H9 (cell line): ENCODE results near the gene PRKAG2. TPM values are rescaled to one million over a fixed set of nuclear protein-coding genes. Genes with fewer than 3 reads are reported as not detected.
A peak's percentile ranks its signal among the peaks of the same experiment; 100 is the strongest.

Experiments
- DNase-seq: peaks from one replicate; pipeline ENCODE4 v3.0.0-alpha.2; 2017
- H2AFZ ChIP-seq: one replicate; pipeline ENCODE4 v1.6.1; 2013; ENCODE audit warnings: mild to moderate bottlenecking, low read length, control low read depth, moderate library complexity
- H2AK5ac ChIP-seq: 2 replicates; pipeline ENCODE4 v1.6.1; 2013; ENCODE audit warnings: low read length, control low read depth, mixed read lengths; ENCODE audit not compliant: insufficient read length
- H2BK120ac ChIP-seq: one replicate; pipeline ENCODE4 v1.6.1; 2013; ENCODE audit warnings: low read depth, mild to moderate bottlenecking, low read length, control low read depth, inconsistent platforms; ENCODE audit not compliant: poor library complexity, severe bottlenecking
- H2BK12ac ChIP-seq: 2 replicates; pipeline ENCODE4 v1.6.1; 2013; ENCODE audit warnings: low read length, control low read depth, mixed read lengths, low read depth; ENCODE audit not compliant: insufficient read length
- H2BK15ac ChIP-seq: 2 replicates; pipeline ENCODE4 v1.6.1; 2013; ENCODE audit warnings: low read depth, low read length, control low read depth
- H2BK20ac ChIP-seq: one replicate; pipeline ENCODE4 v1.6.1; 2013; ENCODE audit warnings: low read depth, mild to moderate bottlenecking, low read length, control low read depth, inconsistent platforms; ENCODE audit not compliant: poor library complexity, severe bottlenecking
- H2BK5ac ChIP-seq: 2 replicates; pipeline ENCODE4 v1.6.1; 2013; ENCODE audit warnings: low read length, control low read depth, mixed read lengths; ENCODE audit not compliant: insufficient read length
- H3K14ac ChIP-seq: 2 replicates; pipeline ENCODE4 v1.6.1; 2013; ENCODE audit warnings: low read length, control low read depth; ENCODE audit not compliant: insufficient read depth
- H3K18ac ChIP-seq: 2 replicates; pipeline ENCODE4 v1.6.1; 2013; ENCODE audit warnings: low read depth, mild to moderate bottlenecking, mixed read lengths, low read length, control low read depth; ENCODE audit not compliant: insufficient read length
- H3K23ac ChIP-seq: 2 replicates; pipeline ENCODE4 v1.6.1; 2013; ENCODE audit warnings: low read length, control low read depth, mixed read lengths, low read depth; ENCODE audit not compliant: insufficient read length
- H3K23me2 ChIP-seq: 2 replicates; pipeline ENCODE4 v1.6.1; 2013; ENCODE audit warnings: low read depth, mild to moderate bottlenecking, mixed read lengths, low read length, control low read depth; ENCODE audit not compliant: insufficient read length, poor library complexity, severe bottlenecking
- H3K27ac ChIP-seq: 2 replicates; pipeline ENCODE4 v1.5.1; 2013; ENCODE audit warnings: low read length, control low read depth, mixed read lengths, low read depth; ENCODE audit not compliant: insufficient read length
- H3K27me3 ChIP-seq: 2 replicates; pipeline ENCODE4 v1.6.1; 2013; ENCODE audit warnings: low read length, control low read depth, inconsistent platforms; ENCODE audit not compliant: insufficient read depth
- H3K4ac ChIP-seq: 2 replicates; pipeline ENCODE4 v1.6.1; 2013; ENCODE audit warnings: low read depth, mild to moderate bottlenecking, control low read depth, inconsistent platforms, low read length, moderate library complexity
- H3K4me1 ChIP-seq: 2 replicates; pipeline ENCODE4 v1.6.1; 2013; ENCODE audit warnings: low read length, control low read depth, inconsistent platforms; ENCODE audit not compliant: insufficient read depth
- H3K4me2 ChIP-seq: 2 replicates; pipeline ENCODE4 v1.6.1; 2013; ENCODE audit warnings: low read length, control low read depth, mixed read lengths; ENCODE audit not compliant: insufficient read length, insufficient read depth
- H3K56ac ChIP-seq: 2 replicates; pipeline ENCODE4 v1.6.1; 2013; ENCODE audit warnings: low read depth, mild to moderate bottlenecking, mixed read lengths, low read length, control low read depth; ENCODE audit not compliant: insufficient read length
- H3K79me1 ChIP-seq: 2 replicates; pipeline ENCODE4 v1.6.1; 2013; ENCODE audit warnings: low read depth, mild to moderate bottlenecking, moderate library complexity, low read length, control low read depth, inconsistent platforms; ENCODE audit not compliant: insufficient read depth, poor library complexity, severe bottlenecking
- H3K79me2 ChIP-seq: 2 replicates; pipeline ENCODE4 v1.6.1; 2013; ENCODE audit warnings: low read length, control low read depth, inconsistent platforms; ENCODE audit not compliant: insufficient read depth
- H3K9ac ChIP-seq: 2 replicates; pipeline ENCODE4 v1.6.1; 2013; ENCODE audit warnings: low read length, control low read depth, mixed read lengths; ENCODE audit not compliant: insufficient read length; ENCODE audit errors: extremely low read depth
- H3K9me3 ChIP-seq: one replicate; pipeline ENCODE4 v1.6.1; 2013; ENCODE audit warnings: low read depth, low read length, inconsistent platforms; ENCODE audit not compliant: control insufficient read depth
- H3T11ph ChIP-seq: one replicate; pipeline ENCODE4 v1.6.1; 2013; ENCODE audit warnings: mild to moderate bottlenecking, low read length, control low read depth, inconsistent platforms
- H4K20me1 ChIP-seq: one replicate; pipeline ENCODE4 v1.6.1; 2013; ENCODE audit not compliant: control insufficient read depth, insufficient read length, insufficient read depth
- H4K5ac ChIP-seq: 2 replicates; pipeline ENCODE4 v1.6.1; 2013; ENCODE audit warnings: low read depth, mild to moderate bottlenecking, mixed read lengths, low read length, control low read depth; ENCODE audit not compliant: insufficient read length
- H4K8ac ChIP-seq: replicated peaks from 2 replicates; pipeline ENCODE4 v1.6.1; 2013; ENCODE audit warnings: low read length, control low read depth, mixed read lengths, low read depth; ENCODE audit not compliant: insufficient read length
- H4K91ac ChIP-seq: 2 replicates; pipeline ENCODE4 v1.6.1; 2013; ENCODE audit warnings: low read depth, mild to moderate bottlenecking, moderate library complexity, mixed read lengths, low read length, control low read depth; ENCODE audit not compliant: insufficient read length
- H3K27ac Mint-ChIP-seq, 3 experiments: 2 replicates in 2 of 3; 3 replicates in 1 of 3; pipeline ENCODE4 v1.8.0; 2020 to 2021; ENCODE audit warnings: mixed read lengths in 3 of 3, mild to moderate bottlenecking in 1 of 3, moderate library complexity in 1 of 3
- H3K27me3 Mint-ChIP-seq: 2 replicates; pipeline ENCODE4 v1.8.0; 2021; ENCODE audit warnings: low read depth, mild to moderate bottlenecking, moderate library complexity, mixed read lengths
- H3K36me3 Mint-ChIP-seq, 3 experiments: 2 replicates in 2 of 3; 3 replicates in 1 of 3; pipeline ENCODE4 v1.8.0; 2020 to 2021; ENCODE audit warnings: low read depth in 3 of 3, mixed read lengths in 3 of 3; ENCODE audit not compliant: insufficient read depth in 1 of 3
- H3K4me1 Mint-ChIP-seq, 2 experiments: 2 replicates each; pipeline ENCODE4 v1.8.0; 2020; ENCODE audit warnings: mixed read lengths in 2 of 2
- H3K4me3 Mint-ChIP-seq, 2 experiments: 2 replicates in 1 of 2; 3 replicates in 1 of 2; pipeline ENCODE4 v1.8.0; 2020 to 2021; ENCODE audit warnings: mild to moderate bottlenecking in 2 of 2, mixed read lengths in 2 of 2, moderate library complexity in 1 of 2
- H3K9me3 Mint-ChIP-seq, 2 experiments: 2 replicates in 1 of 2; 3 replicates in 1 of 2; pipeline ENCODE4 v1.8.0; 2020; ENCODE audit warnings: mild to moderate bottlenecking in 2 of 2, mixed read lengths in 2 of 2, moderate library complexity in 1 of 2
- CTCF ChIP-seq: fragments of 200-600 bp; sonication (generic); conservative IDR thresholded peaks from 3 replicates; pipeline ENCODE4 v1.8.0; 2021; ENCODE audit warnings: antibody characterized with exemption, mild to moderate bottlenecking
- WGBS: extraction: QIAGEN DNeasy Blood & Tissue Kit; methylation state at CpG from one replicate; pipeline ENCODE4 v1.1.7; 2013; ENCODE audit warnings: missing lambda C conversion rate, low lambda C conversion rate, mixed read lengths; ENCODE audit not compliant: insufficient read length; ENCODE audit errors: extremely low coverage; 5-methylcytosine and 5-hydroxymethylcytosine counted together
- total RNA-seq: library from RNA; stranded (reverse); gene quantifications from 2 replicates; pipeline ENCODE4 v1.2.1, GENCODE V29; 2021

Gene PRKAG2
- total RNA-seq, 1 experiment from 2014 or later, result 11.8 TPM

GRCh38 chr7:151508991-151509390 lies 367.9 kb downstream of the PRKAG2 start:
- H3K27ac Mint-ChIP-seq, result peak overlapping the region in 1 of 3 experiments; percentile 28; a peak in 3 of 7 replicates
- no peak overlapping the region for H3K14ac ChIP-seq
- H3K4me1 ChIP-seq, result peaks cover 15% of the 10 kb centered on the region; the same call in 1 of the 2 replicates
- no peak overlapping the region for H4K5ac ChIP-seq
- H3K18ac ChIP-seq, result no peak overlapping the region
- H3K27me3 ChIP-seq, result no peaks in the 10 kb centered on the region
- no peak overlapping the region for H3K27ac ChIP-seq
- H2AK5ac ChIP-seq, result no peak overlapping the region
- DNase-seq, result no peak
- no peak overlapping the region for H2BK5ac ChIP-seq
- no peak overlapping the region for H2BK20ac ChIP-seq
- TF ChIP-seq CTCF, result no peak
- no peak overlapping the region for H4K91ac ChIP-seq
- no peak overlapping the region for H2AFZ ChIP-seq
- H4K8ac ChIP-seq, result no peak overlapping the region
- no peaks in the 10 kb centered on the region for H3K9me3 Mint-ChIP-seq
- no peak overlapping the region for H3K4me3 Mint-ChIP-seq
- peaks cover 0 to 8% (median 0%) of the 10 kb centered on the region in 3 experiments; a peak in 2 of 7 replicates for H3K36me3 Mint-ChIP-seq
- no peak overlapping the region for H3K56ac ChIP-seq
- no CpG with 5 or more reads among the region's 6 CpGs for WGBS
- no peaks in the 10 kb centered on the region for H3K9me3 ChIP-seq
- H3K4me2 ChIP-seq, result no peak overlapping the region
- H3K79me2 ChIP-seq, result peaks cover 78% of the 10 kb centered on the region
- peaks cover 5% of the 10 kb centered on the region for H3K79me1 ChIP-seq
- H4K20me1 ChIP-seq, result no peaks in the 10 kb centered on the region
- no peak overlapping the region for H3T11ph ChIP-seq
- no peak overlapping the region for H3K4ac ChIP-seq
- no peak overlapping the region for H2BK120ac ChIP-seq
- no peak overlapping the region for H2BK15ac ChIP-seq
- H3K23ac ChIP-seq, result no peak overlapping the region
- no peak overlapping the region for H2BK12ac ChIP-seq
- peaks cover 68 to 71% of the 10 kb centered on the region in 2 experiments for H3K4me1 Mint-ChIP-seq
- H3K23me2 ChIP-seq, result no peaks in the 10 kb centered on the region
- no peak overlapping the region for H3K9ac ChIP-seq
- no peaks in the 10 kb centered on the region for H3K27me3 Mint-ChIP-seq
